BJ (cell line): ENCODE measurements around the gene USP13. TPM values are rescaled to one million over a fixed set of nuclear protein-coding genes. Genes with fewer than 3 reads are reported as not detected.

Source experiments
- CTCF ChIA-PET: fragments of 350-600 bp; formaldehyde crosslinking; extraction: SDS; loops from one replicate; lab custom pipeline; 2021; ENCODE audit warnings: antibody characterized with exemption, inconsistent platforms; lab: Yijun Ruan, JAX
- POLR2A ChIA-PET: fragments of 300-600 bp; sonication (Branson Sonifier 250); formaldehyde crosslinking; extraction: SDS; loops from one replicate; lab custom pipeline; 2021; ENCODE audit warnings: antibody characterized with exemption; lab: Charles Lee
- DNase-seq: peaks from one replicate; pipeline ENCODE4 v3.0.0-alpha.2; 2011; ENCODE audit warnings: low read depth
- H3K27me3 ChIP-seq: 2 replicates; pipeline ENCODE4 v1.6.0; 2011; ENCODE audit warnings: low read length; ENCODE audit not compliant: control insufficient read depth, insufficient read depth
- H3K36me3 ChIP-seq: 2 replicates; pipeline ENCODE4 v1.5.1; 2011; ENCODE audit warnings: low read length; ENCODE audit not compliant: control insufficient read depth, insufficient read depth
- H3K4me3 ChIP-seq: 2 replicates; pipeline ENCODE4 v1.5.1; 2011; ENCODE audit warnings: low read depth, mild to moderate bottlenecking, control low read depth, low read length
- CTCF ChIP-seq: IDR thresholded peaks from 2 replicates; pipeline ENCODE4 v1.5.1; 2011; ENCODE audit warnings: low read depth, mild to moderate bottlenecking, control low read depth, inconsistent platforms, low read length, moderate library complexity; ENCODE audit not compliant: insufficient read depth
- polyA minus RNA-seq: library from RNA; depleted of rRNA, polyadenylated mRNA; stranded (reverse); fragments of >200 nt; gene quantifications from 2 replicates; pipeline ENCODE4 v1.2.3, GENCODE V29; 2011; rRNA and poly(A)+ RNA removed
- polyA plus RNA-seq: library from polyadenylated mRNA; depleted of rRNA; stranded (reverse); fragments of >200 nt; gene quantifications from 2 replicates; pipeline ENCODE4 v1.2.3, GENCODE V29; 2011; rRNA removed

Gene USP13
- polyA plus RNA-seq (10.5 and 11.2 TPM in 2 replicates), polyA minus RNA-seq (13.0 and 13.4 TPM in 2 replicates)

DNA sequence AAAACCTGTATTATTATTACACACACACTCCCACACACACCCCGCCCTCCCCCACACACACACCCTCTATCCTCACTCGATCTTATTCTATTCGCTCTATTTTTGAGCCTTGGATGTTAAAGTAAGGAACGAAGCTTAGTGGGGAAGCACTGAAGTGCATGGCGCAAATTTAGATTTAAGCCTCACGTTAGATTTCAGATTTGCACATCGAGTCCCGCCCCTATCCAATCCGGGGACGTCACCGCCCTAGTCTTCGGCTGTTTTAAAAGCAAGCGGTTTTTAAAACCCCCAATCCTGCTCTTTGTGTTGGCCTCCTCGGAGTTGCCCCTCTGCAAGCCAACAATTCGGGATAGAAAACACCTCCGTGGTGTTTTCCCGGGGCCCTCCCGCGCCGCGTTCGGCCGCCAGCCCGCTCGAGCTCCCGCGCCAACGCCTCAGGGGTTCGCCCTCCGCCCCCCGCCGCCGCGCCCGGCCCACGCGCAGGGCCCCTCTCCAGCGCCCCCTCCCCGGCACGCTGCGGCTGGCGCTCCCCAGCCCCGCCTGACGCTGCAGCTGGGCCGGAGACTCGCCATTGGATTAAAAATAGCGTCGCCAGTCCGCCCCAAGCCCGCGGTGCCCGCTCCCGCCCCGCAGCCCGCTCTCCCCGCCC lies at the start of gene USP13:
Gene USP13, plus strand, starts transcription at position 594 of the 649 bp plus-strand sequence. CDS start 186 bp downstream, outside the sequence.
- TF ChIP-seq CTCF: 0 out of 2 replicates have a peak, but pooled peaks have one; percentile 4
- no peak for DNase-seq
- CTCF ChIA-PET: interaction anchor here (0.6 to 1.4 kb wide), 5 partner anchors 9 to 113 kb away, joined by 3 to 4 read pairs (median 3); no protein-coding TSS in a partner anchor
- Histone ChIP-seq H3K4me3 (peak within 1 kb of the TSS; percentile 92), H3K36me3 (no peaks in the 10 kb centered on the region), H3K27me3 (no peaks in the 10 kb centered on the region)
- POLR2A ChIA-PET: no interaction called here

GRCh38 chr3:179603321-179603720 lies 49.5 kb upstream of the USP13 start:
- Histone ChIP-seq H3K27me3 (no peaks in the 10 kb centered on the region), H3K36me3 (peaks cover 5% of the 10 kb centered on the region; the same call in 1 of the 2 replicates), H3K4me3 (no peak overlapping the region; the same call in 1 of the 2 replicates)
- DNase-seq: no peak
- CTCF ChIA-PET: interaction anchor here (0.7 kb wide), 1 partner anchor 225 kb away, joined by 4 read pairs; no protein-coding TSS in a partner anchor
- POLR2A ChIA-PET: no interaction called here
- no peak for TF ChIP-seq CTCF

- DNase-seq: no peak
- ChIA-PET POLR2A (no interaction called here), CTCF (no interaction called here)
- Histone ChIP-seq H3K27me3 (no peaks in the 10 kb centered on the region), H3K4me3 (peak overlapping the region; percentile 72), H3K36me3 (peaks cover 5% of the 10 kb centered on the region; the same call in 1 of the 2 replicates)
- TF ChIP-seq CTCF: no peak
These were observed 49.0 kb upstream of the USP13 start for GRCh38 chr3:179603831-179604230.

DNA sequence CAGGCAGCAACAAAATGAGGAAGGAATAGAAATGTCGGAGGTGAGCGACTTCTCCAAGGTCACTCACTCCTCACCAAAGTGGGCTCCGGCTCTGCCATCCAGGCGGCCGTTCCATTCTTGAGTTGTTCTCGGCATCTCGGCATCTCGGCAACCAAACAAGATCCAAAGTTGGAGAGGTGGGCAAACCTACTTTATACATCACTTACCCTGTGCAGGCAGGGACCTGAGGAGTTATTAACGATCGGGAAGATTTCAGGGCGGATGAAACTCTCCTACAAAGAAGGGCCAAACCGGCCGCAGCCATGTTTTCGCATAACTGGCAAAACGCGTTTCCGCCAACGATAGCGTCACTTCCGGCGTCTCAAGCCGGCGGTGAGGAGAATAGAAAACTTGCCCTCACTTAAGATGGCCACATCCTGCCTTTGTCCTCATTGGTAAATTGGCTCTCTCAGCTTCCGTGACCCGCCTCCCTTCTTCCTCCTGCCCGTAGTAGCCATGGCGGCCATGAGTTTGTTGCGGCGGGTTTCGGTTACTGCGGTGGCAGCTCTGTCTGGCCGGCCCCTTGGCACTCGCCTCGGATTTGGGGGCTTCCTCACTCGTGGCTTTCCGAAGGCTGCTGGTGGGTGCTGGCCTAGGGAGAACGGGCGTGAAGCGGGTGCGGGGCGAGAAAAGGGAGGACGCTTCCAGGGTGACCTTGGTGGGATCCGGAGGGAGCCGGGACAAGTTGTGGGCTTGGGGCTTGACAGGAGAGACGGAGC lies 48.3 kb upstream of the USP13 start, which contains the start of the genes MRPL47 and NDUFB5:
Gene MRPL47, minus strand, starts transcription at position 318 of the 758 bp plus-strand sequence. Its CDS starts 14 bp downstream, at position 304.
Gene NDUFB5, plus strand, starts transcription at position 474 of the 758 bp plus-strand sequence. Its CDS starts 22 bp downstream, at position 496.
- no peak for TF ChIP-seq CTCF
- Histone ChIP-seq H3K36me3 (peaks cover 5% of the 10 kb centered on the region; the same call in 1 of the 2 replicates), H3K4me3 (peak within 1 kb of the TSS; percentile 72), H3K27me3 (no peaks in the 10 kb centered on the region)
- ChIA-PET POLR2A (no interaction called here), CTCF (no interaction called here)
- peak; percentile 85 for DNase-seq
